ENCODE measurements around the gene STXBP1.

The STXBP1 gene

DNA sequence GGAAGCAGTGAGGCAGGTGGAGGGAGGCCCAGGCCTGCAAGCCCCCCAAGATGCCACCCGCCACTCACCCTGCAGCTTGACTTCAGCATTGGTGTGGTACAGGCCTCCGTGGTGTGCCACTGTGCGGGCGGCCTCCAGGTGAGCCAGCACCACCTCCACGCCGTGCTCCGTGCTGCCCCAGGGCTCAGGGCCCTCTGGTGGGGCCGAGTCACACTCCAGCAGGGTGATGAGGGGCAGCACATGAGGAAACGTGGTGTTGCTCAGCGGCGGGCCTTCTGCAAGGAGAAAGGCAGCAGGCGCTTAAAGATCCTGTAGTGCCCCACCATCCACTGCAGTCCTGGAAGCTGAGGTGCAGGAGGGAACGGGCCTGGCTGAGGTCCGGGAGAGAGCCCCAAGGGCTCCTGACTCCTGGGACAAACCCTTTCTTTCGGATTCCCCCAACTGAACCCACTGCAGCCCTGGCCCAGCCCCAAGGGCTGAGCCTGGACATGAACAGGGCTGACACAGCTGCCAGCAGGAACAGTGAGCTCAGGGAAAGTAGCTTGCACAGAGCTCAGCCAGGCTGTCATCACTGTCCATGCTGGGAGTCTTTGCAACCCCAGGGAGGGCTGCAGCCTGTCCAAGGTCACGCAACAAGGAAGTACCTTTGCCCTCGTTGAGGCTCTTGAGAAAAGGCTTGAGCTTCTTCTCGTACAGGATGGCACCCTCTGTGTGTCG lies 127.7 kb downstream of the STXBP1 start:
- DNase-seq = no peak

GRCh38 chr9:127741831-127742434 lies 129.9 kb downstream of the STXBP1 start:
- DNase-seq = no peak
